Measurements from ENCODE around the gene TBCD. TPM values are rescaled to one million over a fixed set of nuclear protein-coding genes. Genes with fewer than 3 reads are reported as not detected.

TBCD gene
- total RNA-seq, 2 experiments from 2014 or later = 77.8 to 85.8 TPM

GRCh38 chr17:82753201-82753464 is 1.3 kb downstream of the TBCD start:
- POLR2A ChIA-PET = no interaction called here
- peaks cover 19% of the 10 kb centered on the region for H3K36me3 Mint-ChIP-seq (ENCODE audit: low read depth)

GRCh38 chr17:82754297-82755208 is 2.7 kb downstream of the TBCD start:
- Mint-ChIP-seq H3K9me3 (no peaks in the 10 kb centered on the region), H3K36me3 (ENCODE audit: low read depth) (peaks cover 20% of the 10 kb centered on the region), H3K4me1 (ENCODE audit: low read depth) (peaks cover 23% of the 10 kb centered on the region), H3K27me3 (no peaks in the 10 kb centered on the region), H3K27ac (no peak overlapping the region), H3K4me3 (no peak overlapping the region)
- DNase-seq = peak; percentile 16
- TF ChIP-seq, protein P1, sequence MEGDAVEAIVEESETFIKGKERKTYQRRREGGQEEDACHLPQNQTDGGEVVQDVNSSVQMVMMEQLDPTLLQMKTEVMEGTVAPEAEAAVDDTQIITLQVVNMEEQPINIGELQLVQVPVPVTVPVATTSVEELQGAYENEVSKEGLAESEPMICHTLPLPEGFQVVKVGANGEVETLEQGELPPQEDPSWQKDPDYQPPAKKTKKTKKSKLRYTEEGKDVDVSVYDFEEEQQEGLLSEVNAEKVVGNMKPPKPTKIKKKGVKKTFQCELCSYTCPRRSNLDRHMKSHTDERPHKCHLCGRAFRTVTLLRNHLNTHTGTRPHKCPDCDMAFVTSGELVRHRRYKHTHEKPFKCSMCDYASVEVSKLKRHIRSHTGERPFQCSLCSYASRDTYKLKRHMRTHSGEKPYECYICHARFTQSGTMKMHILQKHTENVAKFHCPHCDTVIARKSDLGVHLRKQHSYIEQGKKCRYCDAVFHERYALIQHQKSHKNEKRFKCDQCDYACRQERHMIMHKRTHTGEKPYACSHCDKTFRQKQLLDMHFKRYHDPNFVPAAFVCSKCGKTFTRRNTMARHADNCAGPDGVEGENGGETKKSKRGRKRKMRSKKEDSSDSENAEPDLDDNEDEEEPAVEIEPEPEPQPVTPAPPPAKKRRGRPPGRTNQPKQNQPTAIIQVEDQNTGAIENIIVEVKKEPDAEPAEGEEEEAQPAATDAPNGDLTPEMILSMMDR (IDR thresholded peaks at IDR 0.05) = no peak
- ChIA-PET POLR2A (no interaction called here), CTCF (interaction anchor here (1.5 to 2.5 kb wide), 2 partner anchors 21 to 85 kb away, joined by 3 to 12 read pairs; no protein-coding TSS in a partner anchor)
- intact Hi-C loops (cut with micrococcal nuclease) = loop anchor here (10.0 kb wide), 1 partner anchor 90 kb away; no protein-coding TSS in a partner anchor
- no peak for ATAC-seq

More at GRCh38 chr17:82753201-82753464, 1.3 kb downstream of the TBCD start:
- CTCF ChIA-PET = interaction anchor here (1.2 kb wide), 1 partner anchor 13 kb away, joined by 4 read pairs; no protein-coding TSS in a partner anchor
- TF ChIP-seq, protein P1 (IDR thresholded peaks at IDR 0.05) = no peak
- H3K27ac Mint-ChIP-seq = no peak overlapping the region
- peak overlapping the region; percentile 86 for H3K4me3 Mint-ChIP-seq
- H3K27me3 Mint-ChIP-seq = no peaks in the 10 kb centered on the region
- DNase-seq = no peak
- no peak for ATAC-seq
- no peaks in the 10 kb centered on the region for H3K9me3 Mint-ChIP-seq
- intact Hi-C loops (cut with micrococcal nuclease) = loop anchor here (10.0 kb wide), 1 partner anchor 88 kb away; no protein-coding TSS in a partner anchor
- H3K4me1 Mint-ChIP-seq (ENCODE audit: low read depth) = peaks cover 23% of the 10 kb centered on the region

- TF ChIP-seq, protein P1 (IDR thresholded peaks at IDR 0.05) = no peak
- peaks cover 24% of the 10 kb centered on the region for H3K36me3 Mint-ChIP-seq (ENCODE audit: low read depth)
- DNase-seq = no peak
- intact Hi-C loops (cut with micrococcal nuclease) = loop anchor here (10.0 kb wide), 1 partner anchor 91 kb away; no protein-coding TSS in a partner anchor
- ChIA-PET POLR2A (interaction anchor here (0.8 kb wide), 1 partner anchor 87 kb away, joined by 3 read pairs; no protein-coding TSS in a partner anchor), CTCF (interaction anchor here (1.4 to 2.5 kb wide), 3 partner anchors 19 to 88 kb away, joined by 3 to 12 read pairs (median 4); no protein-coding TSS in a partner anchor)
- no peak overlapping the region for H3K27ac Mint-ChIP-seq
- H3K9me3 Mint-ChIP-seq = no peaks in the 10 kb centered on the region
- ATAC-seq = no peak
- H3K4me3 Mint-ChIP-seq = no peak overlapping the region
- H3K27me3 Mint-ChIP-seq = no peaks in the 10 kb centered on the region
- H3K4me1 Mint-ChIP-seq (ENCODE audit: low read depth) = peaks cover 23% of the 10 kb centered on the region
Observed at GRCh38 chr17:82756166-82756565, 4.3 kb downstream of the TBCD start.

DNA sequence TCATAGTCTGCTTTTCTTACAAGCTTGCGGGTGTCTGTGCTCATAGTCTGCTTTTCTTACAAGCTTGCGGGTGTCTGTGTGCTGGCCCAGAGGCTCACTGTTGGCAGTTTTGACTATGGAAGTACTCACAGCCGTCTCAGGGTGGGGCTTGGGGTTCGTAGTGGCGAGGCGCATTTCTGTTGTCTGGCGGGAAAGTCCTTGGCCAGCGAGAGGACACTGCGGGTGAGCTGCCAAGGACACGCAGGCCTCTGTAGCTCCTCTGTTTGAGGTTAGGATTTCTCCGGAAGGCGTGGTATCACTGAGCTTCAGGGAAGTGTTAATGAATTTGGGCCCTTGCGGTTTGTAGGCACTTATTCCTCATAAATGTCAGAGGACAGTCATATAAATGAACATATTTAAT is 13.5 kb downstream of the TBCD start:
- TF ChIP-seq, protein P1 (IDR thresholded peaks at IDR 0.05) = no peak
- no peak overlapping the region for H3K4me3 Mint-ChIP-seq
- intact Hi-C loops (cut with micrococcal nuclease) = no loop called here
- no peaks in the 10 kb centered on the region for H3K27me3 Mint-ChIP-seq
- no peaks in the 10 kb centered on the region for H3K9me3 Mint-ChIP-seq
- ChIA-PET CTCF (interaction anchor here (1.2 to 3.7 kb wide), 6 partner anchors 10 to 102 kb away, joined by 3 to 17 read pairs (median 6); partner anchors contain the start of gene FN3KRP), POLR2A (interaction anchor here (1.1 kb wide), 1 partner anchor 16 kb away, joined by 3 read pairs; no protein-coding TSS in a partner anchor)
- H3K4me1 Mint-ChIP-seq (ENCODE audit: low read depth) = peaks cover 10% of the 10 kb centered on the region
- peaks cover 34% of the 10 kb centered on the region for H3K36me3 Mint-ChIP-seq (ENCODE audit: low read depth)
- no peak overlapping the region for H3K27ac Mint-ChIP-seq
- ATAC-seq (no peak), DNase-seq (no peak)

Data from activated CD8-positive, alpha-beta T cell treated with anti-CD3 and anti-CD28 coated beads for 36 hours (primary cell).